Activated T-cell treated with anti-CD3 and anti-CD28 coated beads, Interleukin-2, amount 50 U/mL, for 4 hours (primary cell): ENCODE data around the gene PORCN. TPM values are rescaled to one million over a fixed set of nuclear protein-coding genes. Genes with fewer than 3 reads are reported as not detected.

Experiments
- ATAC-seq, 2 donors: fragments of 200-7000 bp; cut with Tn5 transposase; one replicate each; pipeline ENCODE4 v1.10.0; 2021
- DNase-seq: peaks from one replicate; pipeline ENCODE4 v3.0.0-alpha.2; 2020
- H3K27me3 Mint-ChIP-seq: one replicate; pipeline ENCODE4 v1.8.0; 2021; ENCODE audit warnings: low read depth, mixed read lengths
- H3K36me3 Mint-ChIP-seq: one replicate; pipeline ENCODE4 v1.8.0; 2022; ENCODE audit warnings: mixed read lengths; ENCODE audit not compliant: insufficient read depth
- H3K4me1 Mint-ChIP-seq: one replicate; pipeline ENCODE4 v1.8.0; 2021; ENCODE audit warnings: low read depth, mixed read lengths
- H3K4me3 Mint-ChIP-seq: one replicate; pipeline ENCODE4 v1.8.0; 2021; ENCODE audit warnings: mild to moderate bottlenecking, moderate library complexity, mixed read lengths
- H3K9me3 Mint-ChIP-seq: one replicate; pipeline ENCODE4 v1.8.0; 2021; ENCODE audit warnings: mixed read lengths
- total RNA-seq, 3 donors: library from RNA; stranded (reverse); gene quantifications; one replicate each; pipeline ENCODE4 v1.2.1, GENCODE V29; 2021

Gene PORCN
- total RNA-seq, 3 donors from 2014 or later = 7.5 to 10.0 (median 9.4) TPM

- H3K9me3 Mint-ChIP-seq = no peaks in the 10 kb centered on the region
- ATAC-seq = no peak
- H3K36me3 Mint-ChIP-seq = peaks cover 6% of the 10 kb centered on the region
- peaks cover 15% of the 10 kb centered on the region for H3K4me1 Mint-ChIP-seq
- H3K27me3 Mint-ChIP-seq = no peaks in the 10 kb centered on the region
- no peak overlapping the region for H3K4me3 Mint-ChIP-seq
- no peak for DNase-seq
Measured at GRCh38 chrX:48472225-48472624, 36.6 kb upstream of the PORCN start.

GRCh38 chrX:48472851-48473703, 35.7 kb upstream of the PORCN start:
- Mint-ChIP-seq H3K36me3 (peaks cover 2% of the 10 kb centered on the region), H3K27me3 (no peaks in the 10 kb centered on the region), H3K4me3 (no peak overlapping the region), H3K4me1 (peaks cover 23% of the 10 kb centered on the region), H3K9me3 (no peaks in the 10 kb centered on the region)
- ATAC-seq = no peak
- no peak for DNase-seq

DNA sequence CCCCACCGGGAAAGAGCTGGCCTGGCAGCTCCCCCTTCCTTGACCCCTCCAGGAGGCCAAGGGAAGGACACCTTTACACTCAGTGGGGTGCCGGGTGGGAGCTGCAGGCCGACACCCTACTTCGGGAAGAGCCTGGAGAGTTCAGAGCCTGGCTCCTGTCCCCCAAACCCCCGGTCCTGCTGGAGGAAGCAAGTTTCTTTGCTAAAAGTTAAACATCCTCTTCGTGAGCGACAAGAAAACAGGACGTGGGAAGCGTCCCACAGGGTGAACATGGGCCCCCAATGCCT, 35.1 kb upstream of the PORCN start:
- no peaks in the 10 kb centered on the region for H3K27me3 Mint-ChIP-seq
- ATAC-seq (no peak), DNase-seq (no peak)
- H3K4me1 Mint-ChIP-seq = peaks cover 27% of the 10 kb centered on the region
- H3K9me3 Mint-ChIP-seq = no peaks in the 10 kb centered on the region
- no peak overlapping the region for H3K4me3 Mint-ChIP-seq
- peaks cover 2% of the 10 kb centered on the region for H3K36me3 Mint-ChIP-seq

- Mint-ChIP-seq H3K9me3 (no peaks in the 10 kb centered on the region), H3K27me3 (no peaks in the 10 kb centered on the region), H3K4me1 (peaks cover 28% of the 10 kb centered on the region), H3K36me3 (peaks cover 3% of the 10 kb centered on the region), H3K4me3 (no peak overlapping the region)
- DNase-seq = no peak
- no peak for ATAC-seq
Measured at GRCh38 chrX:48474127-48474526, 34.7 kb upstream of the PORCN start.

- no peak for ATAC-seq
- no peaks in the 10 kb centered on the region for H3K9me3 Mint-ChIP-seq
- DNase-seq = no peak
- peaks cover 27% of the 10 kb centered on the region for H3K4me1 Mint-ChIP-seq
- peaks cover 5% of the 10 kb centered on the region for H3K36me3 Mint-ChIP-seq
- peak overlapping the region; percentile 96 for H3K4me3 Mint-ChIP-seq
- no peaks in the 10 kb centered on the region for H3K27me3 Mint-ChIP-seq
Measured at GRCh38 chrX:48474581-48474980, 34.2 kb upstream of the PORCN start.

GRCh38 chrX:48475296-48475695, 33.5 kb upstream of the PORCN start:
- Mint-ChIP-seq H3K4me3 (peak overlapping the region; percentile 96), H3K4me1 (peaks cover 26% of the 10 kb centered on the region), H3K36me3 (peaks cover 6% of the 10 kb centered on the region), H3K27me3 (no peaks in the 10 kb centered on the region), H3K9me3 (no peaks in the 10 kb centered on the region)
- ATAC-seq = no peak
- DNase-seq = no peak

DNA sequence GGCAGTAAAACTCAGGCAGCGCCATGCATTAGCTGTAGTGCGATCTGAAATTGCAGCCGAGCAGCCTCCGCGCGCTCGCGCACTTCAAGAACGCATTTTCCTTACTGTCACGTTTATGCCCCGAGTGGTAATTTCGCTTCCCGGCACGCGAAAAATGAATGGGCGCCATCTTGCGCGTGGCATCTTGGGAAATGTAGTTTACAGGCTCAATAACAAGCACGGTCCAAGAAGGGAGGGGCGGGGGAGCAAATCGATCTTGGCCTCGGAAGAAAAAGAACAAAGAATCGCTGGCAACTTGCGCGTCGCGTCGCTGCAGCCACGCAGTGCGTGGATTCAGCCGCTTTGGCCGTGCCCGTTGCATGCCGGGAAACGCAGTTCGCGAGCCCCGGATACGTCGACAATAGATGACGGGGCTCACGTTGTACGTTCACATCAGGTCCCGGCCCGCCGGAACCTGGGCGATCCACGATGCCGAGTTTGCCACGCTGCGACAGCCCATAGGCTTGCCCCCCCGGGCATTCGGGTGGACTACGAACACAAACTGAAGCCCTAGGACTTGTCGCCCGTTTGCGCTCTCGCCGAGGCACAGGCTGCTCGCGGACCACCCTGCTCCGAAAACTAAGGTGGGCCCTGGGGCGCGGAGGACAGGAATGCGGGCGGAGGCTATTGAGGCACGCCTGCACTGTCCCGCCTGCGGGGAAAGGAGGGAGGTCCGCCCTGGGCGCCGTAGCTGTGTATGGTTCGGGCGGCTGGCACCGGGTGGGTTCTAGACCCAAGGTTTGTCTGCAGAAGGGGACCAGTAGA, 32.8 kb upstream of the PORCN start, which contains the start of gene FTSJ1:
FTSJ1 (plus strand) TSS at position 426 of the 804 bp plus-strand sequence. CDS start 1,849 bp downstream, outside the sequence.
- Mint-ChIP-seq H3K27me3 (no peaks in the 10 kb centered on the region), H3K4me1 (peaks cover 31% of the 10 kb centered on the region), H3K4me3 (peak within 1 kb of the TSS; percentile 96), H3K36me3 (peaks cover 10% of the 10 kb centered on the region), H3K9me3 (no peaks in the 10 kb centered on the region)
- peak; percentile 81 for DNase-seq
- peak; percentile 93 to 95 for ATAC-seq

- H3K4me3 Mint-ChIP-seq = peak overlapping the region; percentile 96
- no peaks in the 10 kb centered on the region for H3K9me3 Mint-ChIP-seq
- peaks cover 10% of the 10 kb centered on the region for H3K36me3 Mint-ChIP-seq
- H3K4me1 Mint-ChIP-seq = peaks cover 31% of the 10 kb centered on the region
- DNase-seq = no peak
- ATAC-seq = no peak
- no peaks in the 10 kb centered on the region for H3K27me3 Mint-ChIP-seq
Measured at GRCh38 chrX:48476919-48477318, 31.9 kb upstream of the PORCN start.

- DNase-seq (no peak), ATAC-seq (no peak)
- H3K4me3 Mint-ChIP-seq = peak overlapping the region; percentile 96
- no peaks in the 10 kb centered on the region for H3K27me3 Mint-ChIP-seq
- H3K4me1 Mint-ChIP-seq = peaks cover 31% of the 10 kb centered on the region
- H3K36me3 Mint-ChIP-seq = peaks cover 10% of the 10 kb centered on the region
- no peaks in the 10 kb centered on the region for H3K9me3 Mint-ChIP-seq
Measured at GRCh38 chrX:48477960-48478755, 30.6 kb upstream of the PORCN start.

- peaks cover 10% of the 10 kb centered on the region for H3K36me3 Mint-ChIP-seq
- H3K4me3 Mint-ChIP-seq = peak overlapping the region; percentile 13
- no peaks in the 10 kb centered on the region for H3K9me3 Mint-ChIP-seq
Measured at GRCh38 chrX:48478806-48479205, 30.0 kb upstream of the PORCN start.

DNA sequence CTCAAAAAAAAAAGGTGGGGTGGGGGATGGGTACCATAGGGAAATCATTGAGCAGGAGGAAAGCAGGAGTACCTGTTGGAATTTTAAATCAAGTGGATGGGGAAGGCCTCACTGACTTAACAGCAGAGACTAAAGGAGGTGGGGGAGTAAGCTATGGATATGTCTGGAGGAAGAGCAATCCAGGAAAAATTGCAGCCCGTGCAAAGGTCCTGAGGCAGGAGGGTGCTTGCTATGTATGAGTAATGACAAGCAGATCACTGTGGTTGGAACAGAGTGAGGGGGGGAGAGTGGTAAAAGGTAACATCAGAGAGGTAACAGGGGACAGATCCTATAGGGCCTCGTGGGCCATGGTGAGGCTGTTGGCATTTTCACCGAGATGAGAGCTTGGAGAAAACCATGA, 28.6 kb upstream of the PORCN start:
- Mint-ChIP-seq H3K9me3 (no peaks in the 10 kb centered on the region), H3K36me3 (peaks cover 10% of the 10 kb centered on the region), H3K4me3 (no peak overlapping the region), H3K4me1 (peaks cover 28% of the 10 kb centered on the region), H3K27me3 (no peaks in the 10 kb centered on the region)
- DNase-seq = no peak
- ATAC-seq = no peak

More at GRCh38 chrX:48478806-48479205, 30.0 kb upstream of the PORCN start:
- ATAC-seq = no peak
- Mint-ChIP-seq H3K4me1 (peaks cover 31% of the 10 kb centered on the region), H3K27me3 (no peaks in the 10 kb centered on the region)
- DNase-seq = no peak

GRCh38 chrX:48480583-48480982, 28.2 kb upstream of the PORCN start:
- Mint-ChIP-seq H3K9me3 (no peaks in the 10 kb centered on the region), H3K4me1 (peaks cover 27% of the 10 kb centered on the region), H3K27me3 (no peaks in the 10 kb centered on the region), H3K4me3 (no peak overlapping the region), H3K36me3 (peaks cover 10% of the 10 kb centered on the region)
- DNase-seq = no peak
- ATAC-seq = no peak

DNA sequence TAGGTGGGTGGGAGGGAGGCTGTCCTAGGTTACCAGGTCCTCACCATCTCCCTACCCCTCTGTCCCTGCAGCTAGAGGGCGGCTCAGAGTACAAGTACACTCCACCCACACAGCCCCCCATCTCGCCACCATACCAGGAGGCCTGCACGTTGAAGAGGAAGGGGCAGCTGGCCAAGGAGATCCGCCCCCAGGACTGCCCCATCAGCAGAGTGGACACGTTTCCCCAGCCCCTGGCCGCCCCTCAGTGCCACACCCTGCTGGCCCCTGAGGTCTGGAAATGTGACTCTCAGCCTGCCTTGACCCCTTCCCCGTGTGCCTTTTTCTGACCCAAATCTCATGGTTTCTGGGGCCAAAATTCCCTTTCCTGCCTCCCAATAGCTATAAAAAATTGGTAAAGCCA, 26.3 kb upstream of the PORCN start:
- peaks cover 8% of the 10 kb centered on the region for H3K36me3 Mint-ChIP-seq
- no peak for DNase-seq
- H3K9me3 Mint-ChIP-seq = no peaks in the 10 kb centered on the region
- no peak for ATAC-seq
- H3K27me3 Mint-ChIP-seq = no peaks in the 10 kb centered on the region
- no peak overlapping the region for H3K4me3 Mint-ChIP-seq
- H3K4me1 Mint-ChIP-seq = peaks cover 18% of the 10 kb centered on the region

- Mint-ChIP-seq H3K9me3 (no peaks in the 10 kb centered on the region), H3K4me3 (no peak overlapping the region)
Measured at GRCh38 chrX:48487362-48487798, 21.4 kb upstream of the PORCN start.

More at GRCh38 chrX:48487362-48487798, 21.4 kb upstream of the PORCN start:
- Mint-ChIP-seq H3K4me1 (no peaks in the 10 kb centered on the region), H3K36me3 (no peaks in the 10 kb centered on the region), H3K27me3 (no peaks in the 10 kb centered on the region)
- ATAC-seq = no peak
- DNase-seq = no peak
